SK-N-SH (cell line): ENCODE measurements around the gene TPSB2. TPM values are rescaled to one million over a fixed set of nuclear protein-coding genes. Genes with fewer than 3 reads are reported as not detected.

Source experiments
- CTCF ChIA-PET: fragments of 300-600, 350-600 bp; formaldehyde crosslinking; extraction: SDS; loops from one replicate; lab custom pipeline; 2021; lab: Yijun Ruan, JAX
- POLR2A ChIA-PET: fragments of 350-600 bp; sonication (Branson Sonifier 250); formaldehyde crosslinking; extraction: SDS; loops from one replicate; lab custom pipeline; 2020; ENCODE audit warnings: antibody characterized with exemption, inconsistent platforms; lab: Yijun Ruan, JAX
- DNase-seq: peaks from one replicate; pipeline ENCODE4 v3.0.0; 2012
- H2AFZ ChIP-seq: fragments of 200-600 bp; sonication (generic); 2 replicates; pipeline ENCODE4 v1.8.1; 2016; ENCODE audit warnings: antibody characterized with exemption, mild to moderate bottlenecking, low read depth
- H3F3A ChIP-seq: fragments of 200-600 bp; sonication (generic); replicated peaks from 2 replicates; pipeline ENCODE3; 2016; ENCODE audit warnings: antibody characterized with exemption, mild to moderate bottlenecking; ENCODE audit not compliant: insufficient read depth
- H3K27ac ChIP-seq, 2 experiments: fragments of 200-500 bp in 1 of 2; fragments of 200-600 bp in 1 of 2; sonication (Bioruptor generic) in 1 of 2; sonication (generic), shearing (Covaris generic) in 1 of 2; 2 replicates each; pipeline versions ENCODE4 v1.5.1 to v1.6.1; 2014 to 2016; ENCODE audit warnings: low read depth in 2 of 2, inconsistent platforms in 1 of 2, low read length in 1 of 2, mild to moderate bottlenecking in 1 of 2, mixed read lengths in 1 of 2
- H3K27me3 ChIP-seq: fragments of 200-600 bp; sonication (generic), shearing (Covaris generic); 2 replicates; pipeline ENCODE4 v1.6.1; 2016; ENCODE audit warnings: mixed run types; ENCODE audit not compliant: insufficient read depth
- H3K36me3 ChIP-seq, 2 experiments: fragments of 200-500 bp in 1 of 2; fragments of 200-600 bp in 1 of 2; sonication (Bioruptor generic) in 1 of 2; sonication (generic) in 1 of 2; replicated peaks in 1 of 2; 2 replicates each; pipeline versions ENCODE3 to v1.5.1; 2014 to 2016; ENCODE audit warnings: low read length in 1 of 2, mild to moderate bottlenecking in 1 of 2; ENCODE audit not compliant: insufficient read depth in 2 of 2, control insufficient read depth in 1 of 2
- H3K4me1 ChIP-seq, 2 experiments: fragments of 200-500 bp in 1 of 2; fragments of 200-600 bp in 1 of 2; sonication (Bioruptor generic) in 1 of 2; sonication (generic), shearing (Covaris generic) in 1 of 2; 2 replicates each; pipeline versions ENCODE4 v1.5.1 to v1.6.1; 2014 to 2016; ENCODE audit warnings: low read depth in 1 of 2, low read length in 1 of 2, mixed run types in 1 of 2; ENCODE audit not compliant: insufficient read depth in 2 of 2, control insufficient read depth in 1 of 2
- H3K4me2 ChIP-seq: fragments of 200-600 bp; sonication (generic), shearing (Covaris generic); 2 replicates; pipeline ENCODE4 v1.6.1; 2017; ENCODE audit warnings: mixed run types
- H3K4me3 ChIP-seq, 2 experiments: fragments of 200-500 bp in 1 of 2; fragments of 200-600 bp in 1 of 2; sonication (Bioruptor generic) in 1 of 2; sonication (generic), shearing (Covaris generic) in 1 of 2; 2 replicates each; pipeline versions ENCODE4 v1.5.1 to v1.8.1; 2014 to 2016; ENCODE audit warnings: low read depth in 2 of 2, inconsistent platforms in 1 of 2, low read length in 1 of 2, mild to moderate bottlenecking in 1 of 2, mixed read lengths in 1 of 2, moderate library complexity in 1 of 2
- H3K79me2 ChIP-seq: fragments of 200-600 bp; sonication (generic); 2 replicates; pipeline ENCODE4 v1.8.1; 2017; ENCODE audit warnings: mild to moderate bottlenecking; ENCODE audit not compliant: insufficient read depth
- H3K9ac ChIP-seq: fragments of 200-600 bp; sonication (generic); 2 replicates; pipeline ENCODE4 v1.6.1; 2017; ENCODE audit warnings: mixed run types
- H3K9me2 ChIP-seq: fragments of 200-600 bp; sonication (generic); 2 replicates; pipeline ENCODE4 v1.6.1; 2017; ENCODE audit warnings: mixed run types
- H3K9me3 ChIP-seq: fragments of 200-600 bp; sonication (generic); 2 replicates; pipeline ENCODE4 v1.6.1; 2017; ENCODE audit warnings: mixed run types, mild to moderate bottlenecking, moderate library complexity
- H4K20me1 ChIP-seq: fragments of 200-600 bp; sonication (generic); 2 replicates; pipeline ENCODE4 v1.6.1; 2017; ENCODE audit warnings: mild to moderate bottlenecking, mixed run types; ENCODE audit not compliant: insufficient read depth
- CHD2 ChIP-seq: fragments of 150-350 bp; IDR thresholded peaks from 2 replicates; pipeline ENCODE4 v1.6.1; 2018; ENCODE audit warnings: low read length; ENCODE audit not compliant: partially characterized antibody
- ELF1 ChIP-seq: IDR thresholded peaks from 2 replicates; pipeline ENCODE4 v1.4.0; 2012
- EP300 ChIP-seq, 2 experiments: IDR thresholded peaks; 2 replicates each; pipeline versions ENCODE4 v1.4.0 to v1.6.1; 2012; ENCODE audit warnings: borderline replicate concordance in 1 of 2, low read depth in 1 of 2, low read length in 1 of 2
- FOSL2 ChIP-seq: IDR thresholded peaks from 2 replicates; pipeline ENCODE4 v1.4.0; 2012; ENCODE audit warnings: low read depth, mild to moderate bottlenecking, moderate library complexity, borderline replicate concordance
- FOXJ3 ChIP-seq: sonication (generic); formaldehyde crosslinking; IDR thresholded peaks from 2 replicates; pipeline ENCODE4 v1.5.1; 2020; ENCODE audit warnings: mild to moderate bottlenecking, missing genetic modification reagents
- GABPA ChIP-seq: IDR thresholded peaks from 2 replicates; pipeline ENCODE4 v1.4.0; 2012; ENCODE audit warnings: low read depth, mild to moderate bottlenecking
- GATA2 ChIP-seq: sonication (generic); formaldehyde crosslinking; IDR thresholded peaks from 2 replicates; pipeline ENCODE4 v1.5.0; 2020; ENCODE audit warnings: mild to moderate bottlenecking, missing genetic modification reagents
- JUND ChIP-seq: IDR thresholded peaks from 2 replicates; pipeline ENCODE4 v1.4.0; 2012
- MXI1 ChIP-seq: IDR thresholded peaks from 2 replicates; pipeline ENCODE4 v1.6.1; 2012; ENCODE audit warnings: mild to moderate bottlenecking, low read depth, low read length, improper control_type of control experiment
- NFIC ChIP-seq: IDR thresholded peaks from 2 replicates; pipeline ENCODE4 v1.4.0; 2012; ENCODE audit warnings: borderline replicate concordance
- POLR2AphosphoS5 ChIP-seq: IDR thresholded peaks from 2 replicates; pipeline ENCODE4 v1.6.1; 2012; ENCODE audit warnings: low read depth, low read length
- RAD21 ChIP-seq: IDR thresholded peaks from 2 replicates; pipeline ENCODE4 v1.6.1; 2012; ENCODE audit warnings: mild to moderate bottlenecking, low read length
- RCOR1 ChIP-seq: fragments of 150-350 bp; IDR thresholded peaks from 2 replicates; pipeline ENCODE4 v1.6.1; 2017; ENCODE audit warnings: antibody characterized with exemption, low read length
- RFX5 ChIP-seq: IDR thresholded peaks from 2 replicates; pipeline ENCODE4 v1.6.1; 2012; ENCODE audit warnings: mild to moderate bottlenecking, improper control_type of control experiment, low read length
- SMC3 ChIP-seq: IDR thresholded peaks from 2 replicates; pipeline ENCODE4 v1.6.1; 2012; ENCODE audit warnings: low read depth, low read length, improper control_type of control experiment
- TAF1 ChIP-seq: IDR thresholded peaks from 2 replicates; pipeline ENCODE4 v1.6.1; 2012; ENCODE audit warnings: low read depth, mild to moderate bottlenecking, low read length, moderate library complexity, borderline replicate concordance
- TCF12 ChIP-seq: IDR thresholded peaks from 2 replicates; pipeline ENCODE4 v1.4.0; 2012
- WGBS: methylation state at CpG from one replicate; pipeline ENCODE4 v1.1.6; 2017; ENCODE audit warnings: low lambda C conversion rate; 5-methylcytosine and 5-hydroxymethylcytosine counted together
- polyA plus RNA-seq, 3 experiments: library from polyadenylated mRNA; depleted of rRNA; stranded (reverse); fragments of >200 nt; gene quantifications; 2 replicates each; pipeline ENCODE4 v1.2.3, GENCODE V29; 2012
- TF ChIP-seq, protein P1 (sequence below): IDR thresholded peaks from 2 replicates; pipeline ENCODE4; 2012
- TF ChIP-seq, protein P2 (sequence below): fragments of 200-600 bp; sonication (generic); IDR thresholded peaks from 2 replicates; pipeline ENCODE4 v1.6.1; 2017; ENCODE audit warnings: antibody characterized with exemption, mild to moderate bottlenecking, moderate library complexity
- TF ChIP-seq, protein P3 (sequence below): fragments of 150-350 bp; IDR thresholded peaks from 2 replicates; pipeline ENCODE4 v1.6.1; 2016; ENCODE audit warnings: mild to moderate bottlenecking, low read depth, low read length

Gene TPSB2
- polyA plus RNA-seq, 1 of the 3 experiments (the other 2 are of a cell fraction) = not detected

DNA sequence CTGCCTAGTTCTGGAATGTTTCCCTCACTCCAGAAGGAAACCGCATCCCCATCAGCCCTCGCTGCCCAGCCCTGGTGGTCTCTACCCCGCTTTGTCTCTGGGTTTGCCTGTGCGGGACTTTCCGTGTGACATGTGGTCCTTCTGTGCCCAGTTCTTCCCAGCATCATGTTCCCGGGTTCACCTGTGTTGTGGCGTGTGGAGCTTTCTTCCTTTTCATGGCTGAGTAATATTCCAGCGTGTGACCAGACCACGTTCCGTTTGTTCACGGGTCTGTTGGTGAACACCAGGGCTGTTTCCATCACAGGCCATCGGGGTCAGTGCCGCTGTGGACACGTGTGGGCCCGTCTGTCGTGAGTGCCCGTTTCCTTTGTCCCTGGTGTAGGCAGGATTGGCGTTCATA, 45.0 kb downstream of the TPSB2 start:
- no peaks in the 10 kb centered on the region for H3K79me2 ChIP-seq
- no peak overlapping the region for H3K27ac ChIP-seq
- POLR2A ChIA-PET = no interaction called here
- H3K4me2 ChIP-seq = no peak overlapping the region
- 86% methylated on average over 18 of the region's 18 CpGs for WGBS
- H3K27me3 ChIP-seq = peaks cover 30% of the 10 kb centered on the region
- H3K4me1 ChIP-seq = peaks cover 0 to 17% of the 10 kb centered on the region in 2 experiments; a peak in 2 of 4 replicates
- no peaks in the 10 kb centered on the region for H3K9me3 ChIP-seq
- TF ChIP-seq ELF1 = no peak
- no peak for TF ChIP-seq GATA2 (CRISPR knock-in tag)
- TF ChIP-seq, protein P1, sequence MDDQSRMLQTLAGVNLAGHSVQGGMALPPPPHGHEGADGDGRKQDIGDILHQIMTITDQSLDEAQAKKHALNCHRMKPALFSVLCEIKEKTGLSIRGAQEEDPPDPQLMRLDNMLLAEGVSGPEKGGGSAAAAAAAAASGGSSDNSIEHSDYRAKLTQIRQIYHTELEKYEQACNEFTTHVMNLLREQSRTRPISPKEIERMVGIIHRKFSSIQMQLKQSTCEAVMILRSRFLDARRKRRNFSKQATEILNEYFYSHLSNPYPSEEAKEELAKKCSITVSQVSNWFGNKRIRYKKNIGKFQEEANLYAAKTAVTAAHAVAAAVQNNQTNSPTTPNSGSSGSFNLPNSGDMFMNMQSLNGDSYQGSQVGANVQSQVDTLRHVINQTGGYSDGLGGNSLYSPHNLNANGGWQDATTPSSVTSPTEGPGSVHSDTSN = no peak
- no peak for TF ChIP-seq CHD2
- TF ChIP-seq MXI1 = no peak
- TF ChIP-seq, protein P2, sequence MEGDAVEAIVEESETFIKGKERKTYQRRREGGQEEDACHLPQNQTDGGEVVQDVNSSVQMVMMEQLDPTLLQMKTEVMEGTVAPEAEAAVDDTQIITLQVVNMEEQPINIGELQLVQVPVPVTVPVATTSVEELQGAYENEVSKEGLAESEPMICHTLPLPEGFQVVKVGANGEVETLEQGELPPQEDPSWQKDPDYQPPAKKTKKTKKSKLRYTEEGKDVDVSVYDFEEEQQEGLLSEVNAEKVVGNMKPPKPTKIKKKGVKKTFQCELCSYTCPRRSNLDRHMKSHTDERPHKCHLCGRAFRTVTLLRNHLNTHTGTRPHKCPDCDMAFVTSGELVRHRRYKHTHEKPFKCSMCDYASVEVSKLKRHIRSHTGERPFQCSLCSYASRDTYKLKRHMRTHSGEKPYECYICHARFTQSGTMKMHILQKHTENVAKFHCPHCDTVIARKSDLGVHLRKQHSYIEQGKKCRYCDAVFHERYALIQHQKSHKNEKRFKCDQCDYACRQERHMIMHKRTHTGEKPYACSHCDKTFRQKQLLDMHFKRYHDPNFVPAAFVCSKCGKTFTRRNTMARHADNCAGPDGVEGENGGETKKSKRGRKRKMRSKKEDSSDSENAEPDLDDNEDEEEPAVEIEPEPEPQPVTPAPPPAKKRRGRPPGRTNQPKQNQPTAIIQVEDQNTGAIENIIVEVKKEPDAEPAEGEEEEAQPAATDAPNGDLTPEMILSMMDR = no peak
- no peak for TF ChIP-seq SMC3
- no peak for TF ChIP-seq TAF1
- no peak for TF ChIP-seq RAD21
- no peak for TF ChIP-seq POLR2AphosphoS5
- TF ChIP-seq, protein P3, sequence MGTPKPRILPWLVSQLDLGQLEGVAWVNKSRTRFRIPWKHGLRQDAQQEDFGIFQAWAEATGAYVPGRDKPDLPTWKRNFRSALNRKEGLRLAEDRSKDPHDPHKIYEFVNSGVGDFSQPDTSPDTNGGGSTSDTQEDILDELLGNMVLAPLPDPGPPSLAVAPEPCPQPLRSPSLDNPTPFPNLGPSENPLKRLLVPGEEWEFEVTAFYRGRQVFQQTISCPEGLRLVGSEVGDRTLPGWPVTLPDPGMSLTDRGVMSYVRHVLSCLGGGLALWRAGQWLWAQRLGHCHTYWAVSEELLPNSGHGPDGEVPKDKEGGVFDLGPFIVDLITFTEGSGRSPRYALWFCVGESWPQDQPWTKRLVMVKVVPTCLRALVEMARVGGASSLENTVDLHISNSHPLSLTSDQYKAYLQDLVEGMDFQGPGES = no peak
- TF ChIP-seq JUND = no peak
- no peak for TF ChIP-seq GABPA
- TF ChIP-seq FOXJ3 = no peak
- TF ChIP-seq TCF12 = no peak
- no peak for TF ChIP-seq EP300 (IDR thresholded peaks at IDR 0.05; ENCODE audit: borderline replicate concordance in 1 of 2, low read depth in 1 of 2, low read length in 1 of 2)
- TF ChIP-seq FOSL2 = no peak
- TF ChIP-seq NFIC = no peak
- no peak for TF ChIP-seq RCOR1
- no peak for TF ChIP-seq RFX5
- TF ChIP-seq, all 33 proteins: peak for 0
- DNase-seq = no peak
- H3F3A ChIP-seq = no peaks in the 10 kb centered on the region
- no peaks in the 10 kb centered on the region for H3K36me3 ChIP-seq
- peaks cover 4% of the 10 kb centered on the region; the same call in 1 of the 2 replicates for H4K20me1 ChIP-seq
- CTCF ChIA-PET = interaction anchor here (0.7 kb wide), 1 partner anchor 62 kb away, joined by 3 read pairs; no protein-coding TSS in a partner anchor
- no peak overlapping the region for H2AFZ ChIP-seq
- H3K4me3 ChIP-seq = no peak overlapping the region
- no peaks in the 10 kb centered on the region for H3K9me2 ChIP-seq
- no peak overlapping the region for H3K9ac ChIP-seq
